Stimulated activated CD4-positive, alpha-beta T cell treated with anti-CD3 and anti-CD28 coated beads, Interleukin-4, amount 100 ng/mL, for 1 hour (primary cell): ENCODE measurements around the gene AMPH.
"Not testable (repeated sequence)": the region's sequence is repeated elsewhere in the genome, so short reads cannot be mapped to it uniquely, and the experiment has no call there.

Experiments used
- DNase-seq: peaks from one replicate; pipeline ENCODE4 v3.0.0-alpha.2; 2020

AMPH gene

DNA sequence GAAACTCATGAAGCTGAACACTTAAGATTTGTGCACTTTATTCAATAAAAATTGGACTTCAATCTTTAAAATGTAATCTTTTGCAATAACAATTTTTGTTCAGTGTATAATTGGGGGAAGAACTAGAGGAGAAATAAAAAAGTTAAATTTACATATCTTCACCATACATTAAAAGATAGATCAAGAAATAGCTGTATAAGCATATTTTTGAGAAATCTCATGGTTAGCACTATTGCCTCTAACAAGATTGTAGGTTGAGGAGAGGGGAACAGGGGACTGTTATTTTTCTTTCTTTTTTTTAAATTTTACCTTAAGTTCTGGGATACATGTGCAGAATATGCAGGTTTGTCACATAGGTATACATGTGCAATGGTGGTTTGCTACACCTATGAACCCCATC, 5.3 kb downstream of the AMPH start:
- no peak for DNase-seq

DNA sequence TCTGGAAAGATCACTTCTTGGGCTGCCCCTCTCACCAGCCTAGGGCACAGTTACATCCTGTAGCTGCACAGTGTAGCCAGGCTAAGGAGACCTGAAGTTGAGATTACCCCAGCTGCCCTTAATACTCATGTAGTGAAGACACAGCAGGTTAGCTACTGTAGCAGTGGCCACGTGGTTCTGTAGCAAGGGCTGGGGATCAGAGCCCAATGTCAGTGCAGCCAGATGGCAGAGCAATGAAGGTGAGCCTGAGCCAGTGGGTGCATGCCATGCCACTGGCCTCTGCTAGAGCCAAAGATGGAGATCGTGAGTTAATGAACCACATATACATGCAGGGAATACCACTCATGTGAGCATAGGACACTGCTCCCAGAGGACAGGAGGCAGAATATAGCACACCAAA, 15.5 kb downstream of the AMPH start:
- no peak for DNase-seq

DNA sequence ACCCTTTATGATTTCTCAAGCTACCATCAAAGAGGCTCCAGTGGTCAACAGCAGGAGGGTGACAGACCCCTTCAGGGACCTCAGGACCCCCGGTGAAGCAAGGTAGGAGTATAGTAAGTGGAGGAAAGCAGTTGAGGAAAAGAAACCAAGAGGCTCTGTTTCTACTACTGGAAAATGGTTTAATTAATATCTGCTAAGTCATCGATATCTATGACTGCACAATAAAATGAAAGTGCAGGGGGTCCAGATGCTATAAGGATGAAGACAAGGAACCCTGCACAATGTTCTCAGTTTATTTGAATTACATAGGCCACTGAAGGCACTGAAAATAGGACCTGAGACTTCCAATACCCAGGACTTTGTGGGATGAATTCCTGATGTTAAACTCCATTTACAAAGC, 23.7 kb downstream of the AMPH start:
- no peak for DNase-seq

DNA sequence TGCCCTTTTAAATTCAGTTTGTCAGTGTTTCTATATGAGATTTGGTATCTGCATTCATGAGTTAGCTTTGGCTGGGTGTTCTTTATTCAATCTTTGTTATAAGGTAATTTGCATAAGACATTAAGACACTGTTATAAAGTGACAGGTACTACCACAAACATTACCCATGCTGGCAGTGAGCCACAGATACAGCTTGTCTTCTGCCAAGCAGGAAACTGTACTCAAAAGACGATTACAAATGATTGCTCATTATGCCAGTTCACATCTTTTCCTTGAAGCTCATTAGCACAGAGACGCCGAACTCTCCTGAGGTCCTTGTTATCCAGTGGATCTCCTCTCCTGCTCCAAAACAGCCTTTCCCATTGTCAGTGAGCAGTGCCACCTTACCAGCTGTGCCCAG, 30.4 kb downstream of the AMPH start:
- DNase-seq, result no peak

DNA sequence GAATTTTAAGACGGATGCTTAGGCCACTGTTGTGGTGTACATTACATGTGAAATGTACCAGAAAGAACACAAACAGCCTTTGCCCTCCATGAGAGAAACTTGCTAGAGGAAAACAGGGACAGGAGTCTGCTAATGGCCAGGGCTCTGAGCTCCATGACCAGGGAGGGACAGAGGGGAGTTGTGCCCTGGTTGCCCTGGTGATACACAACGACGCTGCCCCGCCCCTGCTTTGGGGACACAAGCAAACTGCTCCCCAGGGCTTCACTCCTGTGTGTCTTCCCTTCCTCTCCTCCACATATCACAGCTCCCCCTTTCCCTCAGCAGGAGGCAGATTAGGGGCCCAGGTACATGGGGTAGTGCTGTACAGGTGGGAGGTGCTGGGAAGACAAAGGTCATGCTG, 36.2 kb downstream of the AMPH start:
- no peak for DNase-seq

DNA sequence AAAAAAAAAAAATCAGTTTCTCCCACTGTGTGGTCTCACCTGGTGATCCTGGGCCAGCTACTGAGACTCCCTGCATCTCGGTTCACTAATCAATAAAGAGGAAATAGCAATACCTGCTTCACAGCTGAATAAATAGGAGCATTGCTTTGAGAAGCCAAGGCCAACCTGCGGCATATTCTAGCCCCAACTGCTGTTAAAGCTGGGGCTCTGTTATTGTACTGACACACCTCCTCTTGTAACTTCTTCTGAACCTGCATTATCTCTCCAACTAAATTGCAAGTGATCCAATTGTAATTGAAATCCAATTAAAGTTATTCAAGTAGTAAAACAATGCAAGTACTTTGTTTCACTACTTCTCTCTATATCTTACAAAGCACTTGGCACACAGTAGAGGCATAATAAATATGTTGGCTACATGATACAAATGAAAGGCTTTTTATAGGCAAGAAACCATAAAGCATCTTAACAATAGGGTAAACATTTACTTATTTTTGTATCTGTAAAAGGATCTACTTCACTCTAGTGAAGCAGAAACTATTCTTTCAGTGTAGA, 38.4 kb downstream of the AMPH start:
- DNase-seq, result no peak

DNA sequence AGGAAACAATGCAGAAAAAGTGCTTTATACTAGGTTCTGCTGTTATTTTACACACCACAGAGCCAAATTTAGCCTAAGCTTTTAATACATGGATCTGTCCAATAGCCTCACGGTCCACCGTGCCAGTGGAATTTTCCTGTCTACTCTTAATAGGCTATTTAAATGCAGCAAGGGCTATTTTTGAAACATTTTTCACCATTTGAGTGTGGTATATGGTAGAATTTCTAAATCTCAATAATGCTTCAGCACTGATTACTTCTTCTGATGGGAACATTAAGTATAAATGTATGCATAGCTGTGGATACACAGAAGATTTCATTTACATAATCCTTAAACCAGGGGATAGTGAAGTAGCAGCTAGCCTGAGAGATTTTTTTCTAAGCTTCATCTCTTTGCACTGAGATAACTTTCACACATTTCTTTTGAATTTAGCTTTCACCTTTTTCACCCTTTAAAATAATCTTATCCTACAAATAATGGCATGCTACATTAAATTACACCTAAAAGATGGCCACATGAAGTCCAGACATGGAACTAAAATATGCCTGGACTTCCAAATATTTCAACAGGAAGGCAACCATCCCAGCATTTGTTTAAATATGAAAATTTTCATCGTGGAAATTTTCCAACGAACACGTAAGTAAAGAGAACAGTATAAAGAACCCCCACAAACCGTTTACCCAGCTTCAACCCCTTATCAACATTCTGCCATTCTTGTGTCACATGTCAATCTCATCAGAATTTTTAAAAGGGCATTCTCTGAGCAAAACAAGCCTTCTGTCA, 45.4 kb downstream of the AMPH start:
- no peak for DNase-seq

DNA sequence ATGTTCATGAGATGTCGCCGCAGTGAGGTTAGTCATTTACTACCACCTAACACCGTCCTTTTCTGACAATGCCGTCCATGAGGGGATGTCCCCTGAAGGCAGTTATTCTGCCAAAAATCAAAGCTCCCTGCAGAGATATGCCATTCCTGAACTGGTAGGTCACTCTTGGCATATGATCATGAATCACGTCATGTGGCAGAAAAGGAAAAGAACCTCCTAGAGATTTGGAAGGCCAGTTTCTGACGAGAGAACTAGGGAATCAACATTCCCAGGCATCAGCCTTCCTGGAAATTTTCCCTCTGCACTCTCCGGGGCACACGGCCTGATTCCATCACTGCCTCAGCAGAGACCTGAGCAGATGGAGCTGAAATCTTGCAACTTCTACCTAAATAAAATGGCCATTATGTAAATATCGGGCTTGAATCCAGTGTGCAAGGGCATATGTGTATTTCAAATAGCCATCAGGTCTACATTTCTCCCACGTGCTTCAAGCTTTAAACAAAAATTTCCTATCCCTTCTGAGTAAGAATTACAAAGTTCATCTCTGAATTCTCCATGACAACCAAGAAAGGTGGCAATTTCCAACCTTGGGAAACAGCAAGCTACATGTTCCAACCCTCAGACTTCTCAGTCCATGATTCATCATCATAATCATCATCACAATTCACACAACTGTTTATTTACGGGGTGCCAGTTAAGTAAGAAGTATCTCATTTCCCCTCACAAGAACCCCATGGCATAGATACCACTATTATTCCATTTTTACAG, 46.5 kb downstream of the AMPH start:
- DNase-seq, result no peak

DNA sequence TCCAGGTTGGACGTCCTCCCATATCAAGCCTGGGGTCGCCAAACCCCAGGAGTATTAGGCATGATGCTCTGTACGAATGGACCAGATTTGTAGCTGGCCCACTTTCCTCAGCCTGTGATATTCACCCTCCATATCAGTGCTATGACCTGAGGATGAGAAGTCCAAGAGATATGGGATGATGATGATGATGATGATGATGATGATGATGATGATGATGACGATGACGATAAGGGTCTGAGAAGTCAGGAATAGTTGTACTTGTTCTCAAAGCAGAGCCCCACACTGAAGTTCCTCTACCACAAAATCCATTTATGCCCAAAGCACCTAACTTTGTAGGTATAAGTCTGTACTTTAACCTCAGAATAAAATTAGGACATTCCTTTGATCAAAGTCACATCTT, 50.7 kb downstream of the AMPH start:
- DNase-seq, result no peak

DNA sequence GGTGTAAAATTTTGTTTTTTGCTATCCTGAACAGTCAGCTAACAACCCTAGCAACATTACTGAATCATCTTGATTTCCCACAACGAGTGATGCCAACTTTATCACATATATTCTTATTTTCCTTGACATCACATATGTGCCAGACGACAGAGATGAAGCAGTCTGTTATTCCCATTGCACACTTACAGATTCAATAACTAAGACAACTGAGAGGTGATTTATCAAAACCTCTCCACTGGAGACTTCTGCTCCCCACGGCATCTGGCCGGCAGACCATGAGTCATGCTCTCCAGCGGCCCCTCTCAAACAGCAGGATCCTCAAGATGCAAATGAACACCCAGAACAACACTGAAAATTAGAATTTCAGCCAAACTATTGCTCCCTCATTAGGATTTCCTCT, 57.1 kb downstream of the AMPH start:
- no peak for DNase-seq

DNA sequence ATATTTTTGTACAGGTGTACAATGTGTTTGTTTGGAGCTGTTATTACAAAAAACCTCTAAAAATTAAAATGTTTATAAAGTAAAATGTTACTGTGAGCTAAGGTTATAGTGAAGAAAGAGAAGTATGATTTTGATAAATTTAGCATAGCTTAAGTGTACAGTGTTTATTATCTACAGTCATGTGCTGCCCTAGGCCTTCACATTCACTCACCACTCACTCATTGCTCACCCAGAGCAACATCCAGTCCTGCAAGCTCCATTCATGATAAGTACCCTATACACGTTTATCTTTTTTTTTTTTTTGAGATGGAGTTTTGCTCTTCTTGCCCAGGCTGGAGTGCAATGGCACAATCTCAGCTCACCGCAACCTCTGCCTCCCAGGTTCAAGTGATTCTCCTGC, 59.6 kb downstream of the AMPH start:
- DNase-seq, result not testable (repeated sequence)

DNA sequence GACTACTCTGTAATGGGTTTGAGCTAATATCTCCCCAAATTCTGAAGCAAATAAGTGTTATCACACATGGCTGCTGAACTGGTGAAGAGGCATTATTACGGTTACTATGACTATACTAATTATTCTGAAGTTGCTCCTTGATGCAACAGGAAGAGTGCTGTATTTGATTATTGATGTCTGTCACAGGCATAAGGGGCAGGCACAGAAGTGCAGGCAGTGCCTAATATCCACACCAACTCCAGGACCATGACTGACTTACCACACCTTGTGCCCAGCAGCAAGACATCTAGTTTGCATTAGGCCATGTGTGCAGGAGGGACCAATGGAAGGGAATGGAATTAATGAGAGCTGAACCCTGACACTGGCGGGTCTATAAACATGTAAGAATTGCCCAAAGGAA, 62.7 kb downstream of the AMPH start:
- DNase-seq, result no peak

DNA sequence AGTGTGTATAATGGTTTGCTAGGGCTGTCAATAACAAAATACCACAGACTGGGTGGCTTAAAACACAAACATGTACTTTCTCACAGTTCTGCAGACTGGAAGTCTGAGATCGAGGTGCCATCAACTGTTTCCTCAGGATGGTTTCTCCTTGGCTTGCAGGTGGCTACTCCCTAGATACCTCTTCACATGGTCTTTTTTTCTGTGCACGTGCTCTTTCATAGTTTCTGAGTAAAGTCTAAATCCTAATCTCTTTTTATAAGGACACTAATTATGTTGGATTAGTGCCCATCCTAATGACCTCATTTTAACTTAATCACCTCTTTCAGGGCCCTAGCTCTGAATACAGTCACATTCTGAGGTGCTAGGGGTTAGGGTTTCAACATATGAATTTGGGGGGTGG, 65.9 kb downstream of the AMPH start:
- DNase-seq, result no peak

DNA sequence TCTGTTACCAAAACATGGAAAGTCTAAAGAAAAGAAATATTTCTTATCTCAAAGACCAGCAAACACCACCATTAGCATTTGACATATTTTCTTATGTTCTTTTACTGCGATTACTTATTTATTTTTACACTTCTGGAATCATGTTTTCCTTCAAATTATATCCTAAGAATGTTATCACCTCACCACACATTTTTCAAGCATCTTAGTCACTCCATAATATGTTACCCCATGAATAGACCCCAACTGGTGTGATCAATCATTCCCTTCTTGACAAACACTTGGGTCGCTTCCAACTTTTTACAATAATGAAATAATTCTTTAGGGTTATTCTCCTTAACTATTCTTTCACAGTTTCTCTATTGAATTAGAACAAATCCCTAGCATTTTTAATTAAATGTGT, 67.4 kb downstream of the AMPH start:
- DNase-seq, result no peak

DNA sequence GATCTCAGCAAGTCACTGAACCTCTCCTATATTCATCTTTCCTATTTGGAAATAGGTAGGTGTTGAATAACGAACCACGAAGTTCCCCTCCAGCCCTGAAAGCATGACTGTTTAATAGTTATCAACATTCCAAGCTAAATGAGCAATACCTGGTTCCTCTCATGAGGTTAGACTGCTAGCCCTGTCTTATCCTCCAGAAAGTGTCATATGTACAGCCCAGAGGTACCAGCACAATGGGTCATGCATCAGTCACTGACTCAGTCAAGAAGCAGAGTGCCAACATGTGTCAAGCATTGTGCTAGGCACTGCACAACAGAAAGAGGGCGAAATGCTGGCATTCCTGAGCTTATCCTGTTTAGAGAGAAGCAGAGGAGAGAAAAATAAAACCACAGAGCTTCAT, 70.0 kb downstream of the AMPH start:
- DNase-seq, result no peak

DNA sequence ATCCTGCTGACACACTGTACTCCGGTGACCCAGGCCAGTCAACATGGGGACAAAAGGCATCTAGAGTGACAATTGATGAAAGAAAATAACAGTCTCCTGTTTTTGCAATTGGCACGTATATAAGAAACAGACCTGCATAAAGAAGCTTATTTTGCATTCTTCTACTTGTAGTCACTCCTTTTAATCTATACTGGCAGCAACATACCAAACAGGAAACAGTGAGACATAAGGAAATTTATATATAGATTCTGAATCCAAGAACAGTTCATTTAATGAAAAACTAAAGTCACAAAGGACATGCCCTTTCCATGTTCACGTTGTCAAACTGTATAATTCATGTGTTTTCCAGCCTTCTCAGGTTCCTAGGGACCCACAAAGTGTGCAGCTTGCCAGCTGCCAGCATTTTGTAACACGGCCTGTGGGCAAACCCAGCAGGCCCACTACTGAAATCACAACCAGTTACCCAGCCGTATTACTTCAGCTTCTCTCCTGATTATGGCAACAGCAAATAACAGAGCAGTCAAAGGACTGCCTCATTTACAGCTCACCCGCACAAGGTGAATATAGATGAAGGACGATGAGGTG, 72.3 kb downstream of the AMPH start:
- no peak for DNase-seq

DNA sequence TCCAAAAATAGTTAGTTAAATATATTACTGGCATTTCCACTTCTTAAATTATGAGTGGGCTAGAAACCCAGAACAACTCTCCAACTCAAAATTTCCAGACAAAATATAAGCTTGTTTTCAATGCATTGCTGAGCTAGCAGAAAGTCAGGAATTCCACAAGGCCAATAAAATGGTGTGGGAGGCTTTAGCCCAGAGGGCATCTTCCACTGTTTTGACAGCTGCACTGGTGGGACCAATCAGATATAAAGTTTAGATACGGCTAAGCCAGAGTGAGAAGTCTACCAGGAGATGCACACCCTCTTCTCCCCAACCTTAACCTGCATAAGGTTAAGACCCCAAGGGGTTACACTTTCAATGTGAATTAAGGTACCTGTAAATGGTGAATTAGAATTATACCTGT, 76.6 kb downstream of the AMPH start:
- DNase-seq, result no peak

DNA sequence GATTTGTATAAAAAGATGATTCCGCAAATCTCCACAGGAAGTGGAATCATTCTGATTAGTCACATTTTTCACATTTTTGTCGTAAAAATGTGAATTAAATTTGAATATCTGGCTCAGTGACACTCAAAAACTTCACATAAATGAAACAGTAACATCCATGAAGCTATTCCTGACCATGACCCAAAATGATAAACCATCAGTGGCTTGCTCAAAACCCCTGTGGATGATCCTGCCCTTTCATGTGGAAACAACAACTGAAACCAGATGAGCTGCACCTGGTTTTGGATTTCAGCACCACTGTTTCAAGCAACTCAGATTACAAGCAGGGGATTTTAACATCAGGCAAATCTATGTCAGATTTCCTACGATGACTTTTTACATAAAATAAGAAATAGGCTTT, 80.3 kb downstream of the AMPH start:
- no peak for DNase-seq

DNA sequence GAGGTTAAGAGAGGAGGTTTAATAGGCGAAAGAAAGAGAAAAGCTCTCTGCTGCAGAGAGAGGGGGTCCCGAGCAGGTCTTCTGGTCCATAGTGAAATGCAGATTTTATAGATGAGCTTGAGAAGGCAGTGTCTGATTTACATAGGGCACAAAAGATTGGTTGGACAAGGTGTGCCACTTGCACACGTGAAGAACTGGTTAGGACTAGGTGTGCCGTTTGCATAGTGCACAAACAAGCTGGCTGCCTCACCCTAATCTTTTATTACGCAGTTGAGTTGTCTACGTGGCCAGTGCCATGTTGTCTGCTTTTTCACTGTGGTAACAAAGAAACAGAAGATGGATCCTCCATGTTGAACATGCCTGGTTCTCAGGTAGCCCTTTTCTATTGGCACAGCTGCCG, 82.6 kb downstream of the AMPH start:
- no peak for DNase-seq

DNA sequence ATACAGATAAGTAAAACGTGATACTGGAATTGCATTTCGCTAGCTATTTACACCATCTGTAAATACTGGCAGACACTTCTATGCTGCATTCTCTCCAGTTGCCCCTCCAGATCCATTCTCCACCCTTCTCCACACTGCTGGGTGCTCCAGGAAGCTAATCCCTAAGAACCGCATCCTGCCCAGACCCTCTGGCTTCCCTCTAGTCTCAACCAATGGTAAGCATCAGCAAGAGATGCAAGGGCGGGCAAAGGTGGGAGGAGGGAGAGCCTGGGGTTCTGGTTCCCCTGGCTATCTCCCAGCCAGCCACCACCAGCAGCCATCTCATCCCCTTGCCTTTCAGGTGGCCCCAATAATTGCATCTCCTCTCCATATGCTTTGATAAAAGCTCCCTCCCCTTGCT, 84.4 kb downstream of the AMPH start:
- no peak for DNase-seq

DNA sequence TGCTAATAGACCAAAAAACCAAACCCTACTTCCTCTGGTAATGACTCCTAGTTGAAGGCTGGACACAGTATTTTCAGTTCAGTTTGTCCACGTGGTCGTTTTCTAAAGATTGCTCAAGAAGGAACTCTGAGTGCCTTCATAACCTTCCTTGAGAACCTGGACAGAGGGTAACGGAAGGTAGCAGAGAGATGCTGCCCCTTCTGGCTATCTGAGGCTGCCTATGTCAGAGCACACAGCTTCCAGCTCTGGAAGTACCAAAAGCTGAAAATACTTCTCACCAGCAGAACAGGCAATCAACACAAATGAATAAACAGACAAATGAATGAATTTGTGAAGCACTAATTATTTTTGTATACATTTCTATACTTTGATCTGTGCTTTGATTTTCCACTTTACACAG, 85.2 kb downstream of the AMPH start:
- DNase-seq, result no peak

DNA sequence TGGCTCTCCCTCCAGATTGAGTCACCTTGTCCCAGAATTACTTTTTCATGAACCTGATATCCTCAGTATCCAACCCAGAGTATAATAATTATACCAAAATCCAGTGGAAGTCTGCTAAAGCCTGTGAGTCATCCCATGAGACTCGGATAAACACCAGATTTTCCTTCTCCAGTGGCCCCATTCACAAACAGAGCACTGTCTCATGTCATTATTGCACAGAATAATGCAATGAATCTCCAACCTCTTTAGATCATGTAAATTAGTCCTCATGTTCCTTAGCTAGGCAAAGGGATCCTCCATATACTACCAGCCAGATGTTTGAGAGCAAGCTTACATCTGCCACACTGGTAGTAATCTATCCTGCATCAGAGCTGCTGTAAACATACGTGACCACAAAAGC, 89.0 kb downstream of the AMPH start:
- DNase-seq, result no peak

DNA sequence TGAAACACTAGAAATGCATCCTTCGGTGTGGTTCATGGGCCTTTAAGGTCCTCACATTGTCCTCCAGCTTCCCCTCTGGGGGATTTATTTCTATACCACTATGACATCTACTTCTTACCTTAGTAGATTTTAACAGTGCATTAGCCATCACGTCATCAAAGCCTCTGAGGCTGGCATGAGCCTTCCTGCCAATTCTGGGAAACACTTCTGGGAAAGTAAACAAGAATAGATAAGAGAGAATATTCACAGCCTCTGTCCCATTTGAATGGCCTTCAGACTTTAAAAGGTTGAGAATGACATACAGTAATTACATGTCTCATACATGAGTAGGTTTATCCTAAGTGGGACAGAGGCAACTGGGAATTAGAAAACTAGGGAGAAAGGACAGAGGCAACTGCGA, 89.7 kb downstream of the AMPH start:
- DNase-seq, result no peak

DNA sequence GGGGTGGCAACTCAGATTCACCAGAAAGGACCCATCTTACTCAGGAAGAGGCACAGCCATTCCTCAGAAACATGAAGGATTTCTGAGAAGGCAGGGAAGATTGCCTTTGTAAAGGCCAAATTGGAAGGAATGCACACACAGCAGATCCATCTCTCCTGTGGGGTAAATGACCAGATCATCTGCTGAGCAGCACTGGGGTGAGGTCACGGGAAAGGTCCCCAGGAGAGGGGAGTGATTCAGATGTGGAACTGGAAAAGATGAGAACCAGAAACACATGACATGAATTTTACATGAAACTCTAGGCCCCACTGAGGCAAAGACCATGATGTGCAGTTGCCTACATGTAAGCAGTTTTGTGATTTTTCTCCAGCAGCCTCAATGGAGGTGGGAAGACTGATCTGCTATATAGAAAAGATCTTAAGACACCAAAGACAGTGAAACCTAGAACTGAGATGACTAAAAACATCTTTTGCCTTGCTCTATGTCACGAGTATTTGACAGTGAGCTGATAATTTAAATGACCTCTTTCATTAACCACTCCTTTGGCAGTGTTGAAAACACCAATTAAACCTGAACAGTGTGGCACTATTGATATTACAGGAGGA, 91.6 kb downstream of the AMPH start:
- DNase-seq, result no peak
